SIG-M5 treated with dmso at 0.1 percent for 504 hours (cell line): Measurements from ENCODE around the gene DAP3.
A peak's percentile ranks its signal among the peaks of the same experiment; 100 is the strongest.
"Not testable (repeated sequence)": the region's sequence is repeated elsewhere in the genome, so short reads cannot be mapped to it uniquely, and the experiment has no call there.

Source experiments
- DNase-seq: peaks from one replicate; lab custom pipeline; 2025; ENCODE audit not compliant: unreplicated experiment; lab: John Stamatoyannopoulos, UW

DAP3 gene

DNA sequence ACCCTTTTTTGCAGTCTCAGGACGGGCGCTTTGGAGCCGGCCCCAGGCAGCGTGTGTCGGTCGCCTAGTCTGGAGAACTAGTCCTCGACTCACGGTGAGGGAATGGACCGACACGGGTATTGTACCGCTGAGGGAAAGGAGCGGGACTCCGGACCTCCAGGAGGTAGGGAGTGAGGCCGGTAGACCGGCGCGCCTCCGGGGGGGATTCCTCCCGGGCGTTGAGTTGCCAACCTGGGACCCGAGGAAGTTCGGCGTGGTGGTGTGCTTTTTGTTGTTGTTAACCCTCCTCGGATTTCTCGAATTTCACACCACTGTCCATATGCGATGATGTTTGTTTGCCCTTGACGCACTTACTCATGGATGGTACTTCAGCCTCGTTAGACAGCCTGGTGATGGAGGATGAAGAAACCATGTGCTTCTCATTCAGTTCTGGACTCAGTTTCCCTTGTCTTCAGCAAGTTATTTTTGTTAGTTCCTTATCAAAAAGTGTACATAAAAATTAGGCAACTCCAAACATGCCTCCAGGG lies at the start of gene DAP3:
DAP3 (plus strand) TSS at position 11 of the 527 bp plus-strand sequence. CDS start 20,689 bp downstream, outside the sequence.
- peak; percentile 46 for DNase-seq

GRCh38 chr1:155640367-155640766 lies 48.5 kb upstream of the DAP3 start:
- DNase-seq, result no peak

DNA sequence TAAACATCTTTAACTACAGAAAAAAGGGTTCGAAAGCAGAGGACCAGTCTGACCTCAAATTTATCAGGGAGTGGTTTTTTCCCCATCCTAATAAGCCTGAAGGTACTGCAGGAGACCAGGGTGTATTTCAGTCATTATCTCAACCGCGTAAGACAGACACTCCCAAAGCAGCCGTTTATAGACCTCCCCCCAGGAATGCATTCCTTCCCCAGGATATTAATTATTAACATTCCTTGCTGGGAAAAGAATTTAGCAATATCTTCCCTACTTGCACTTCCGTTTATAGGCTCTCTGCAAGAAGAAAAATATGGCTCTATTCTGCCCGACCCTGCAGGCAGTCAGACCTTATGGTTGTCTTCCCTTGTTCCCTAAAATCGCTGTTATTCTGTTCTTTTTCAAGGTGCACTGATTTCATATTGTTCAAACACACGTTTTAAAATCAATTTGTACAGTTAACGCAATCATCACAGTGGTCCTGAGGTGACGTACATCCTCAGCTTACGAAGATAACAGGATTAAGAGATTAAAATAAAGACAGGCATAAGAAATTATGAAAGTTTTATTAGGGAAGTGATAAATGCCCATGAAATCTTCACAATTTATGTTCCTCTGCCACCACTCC lies 46.2 kb upstream of the DAP3 start:
- not testable (repeated sequence) for DNase-seq

DNA sequence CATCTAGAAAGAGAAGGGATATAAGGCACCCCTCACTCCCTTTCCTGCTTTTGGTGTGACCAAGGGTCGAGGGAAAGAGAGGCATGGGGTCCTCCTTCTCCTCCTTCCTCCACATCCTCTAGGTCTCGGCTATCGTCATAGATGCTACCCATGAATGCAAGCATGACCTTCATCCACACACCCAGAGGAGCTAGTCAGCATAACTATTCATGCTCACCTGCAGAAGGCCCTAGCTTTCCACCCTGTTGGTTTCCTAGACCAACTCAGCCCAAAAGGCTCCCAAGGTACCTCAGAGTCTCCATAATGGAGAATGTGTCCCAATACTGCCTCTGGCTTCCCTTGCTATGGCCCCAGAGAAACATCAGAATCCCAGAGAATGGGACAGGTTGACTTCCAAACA lies 45.7 kb upstream of the DAP3 start:
- no peak for DNase-seq

GRCh38 chr1:155645034-155645598 lies 43.8 kb upstream of the DAP3 start:
- no peak for DNase-seq

DNA sequence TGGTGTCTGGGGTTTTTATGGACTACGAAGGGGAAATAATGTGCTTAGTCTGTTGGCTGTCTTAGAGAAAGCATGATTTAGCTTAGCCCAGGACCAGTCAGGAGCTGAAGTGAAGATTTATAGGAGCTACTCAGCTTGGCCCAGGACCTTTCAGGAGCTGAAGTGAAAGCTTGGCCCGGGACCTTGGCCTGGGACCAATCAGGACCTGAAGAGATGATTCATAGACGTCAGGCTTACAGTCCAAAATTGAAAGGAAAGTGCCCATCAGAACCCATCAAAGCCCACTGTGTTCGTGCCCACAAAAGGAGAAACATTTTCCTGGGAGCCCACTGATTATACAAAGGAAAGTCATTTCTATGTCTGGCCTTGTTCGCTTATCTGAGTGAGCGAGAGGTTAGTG lies 43.2 kb upstream of the DAP3 start:
- no peak for DNase-seq

DNA sequence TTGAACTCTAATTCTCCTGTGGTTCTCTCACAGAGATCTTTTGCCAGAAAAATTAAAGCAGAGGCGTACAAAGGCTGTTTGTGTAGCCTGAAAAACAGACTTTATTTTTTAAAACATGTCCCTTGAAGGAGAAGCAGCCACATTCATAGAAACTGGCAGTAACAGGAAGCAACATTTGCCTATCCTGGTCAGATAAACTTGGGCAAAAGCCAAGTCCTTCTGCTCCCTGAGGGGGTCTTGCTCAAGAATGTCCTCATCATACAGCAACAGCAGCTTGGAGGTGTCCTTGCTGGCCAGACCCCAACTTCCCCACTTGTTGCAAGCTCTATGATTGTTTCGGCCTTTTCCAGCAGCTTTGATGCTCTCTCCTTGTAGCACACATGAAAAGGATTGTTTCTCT lies 42.6 kb upstream of the DAP3 start:
- peak; percentile 76 for DNase-seq

DNA sequence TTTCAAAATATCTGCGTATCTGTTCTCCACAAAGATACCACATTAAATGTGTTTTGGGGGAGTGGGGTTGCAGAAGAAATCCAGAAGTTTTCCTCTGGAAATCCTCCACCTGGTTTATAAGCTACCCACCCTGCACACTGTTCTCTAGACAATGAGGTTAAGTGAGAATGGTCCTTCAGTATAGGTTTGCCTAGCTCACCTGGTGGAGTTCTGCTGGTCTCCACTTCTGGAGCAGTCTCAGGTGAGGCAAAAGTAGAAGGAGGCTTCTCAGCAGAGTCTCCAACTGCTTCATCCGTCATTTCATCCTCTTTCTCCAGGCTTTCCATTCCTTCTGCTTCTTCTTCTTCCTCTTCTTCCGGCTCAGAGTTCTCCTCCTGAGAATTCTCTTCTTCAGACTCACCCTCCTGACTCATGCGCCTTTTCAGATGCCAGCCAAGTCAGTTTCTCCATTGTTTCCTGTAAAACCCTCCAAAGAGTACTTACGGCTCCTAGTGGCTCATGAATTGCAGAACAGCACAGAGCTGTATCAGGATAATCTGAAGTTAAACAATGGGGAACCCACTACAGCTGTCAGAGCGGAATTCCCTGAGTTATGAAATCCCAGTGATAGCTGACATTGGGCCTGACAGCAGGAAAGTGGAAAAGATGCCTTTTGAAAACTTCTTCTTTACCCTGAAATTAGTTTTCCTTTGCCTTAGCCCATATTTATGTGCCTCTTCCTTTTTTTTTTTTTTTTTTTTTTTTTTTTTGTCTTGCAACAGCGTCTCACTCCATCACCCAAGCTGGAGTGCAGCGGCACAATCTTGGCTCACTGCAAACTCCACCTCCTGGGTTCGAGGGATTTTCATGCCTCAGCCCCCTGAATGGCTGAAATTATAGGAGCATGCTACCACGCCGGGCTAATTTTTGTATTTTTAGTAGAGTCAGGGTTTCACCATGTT lies 40.4 kb upstream of the DAP3 start:
- DNase-seq, result peak; percentile 84

DNA sequence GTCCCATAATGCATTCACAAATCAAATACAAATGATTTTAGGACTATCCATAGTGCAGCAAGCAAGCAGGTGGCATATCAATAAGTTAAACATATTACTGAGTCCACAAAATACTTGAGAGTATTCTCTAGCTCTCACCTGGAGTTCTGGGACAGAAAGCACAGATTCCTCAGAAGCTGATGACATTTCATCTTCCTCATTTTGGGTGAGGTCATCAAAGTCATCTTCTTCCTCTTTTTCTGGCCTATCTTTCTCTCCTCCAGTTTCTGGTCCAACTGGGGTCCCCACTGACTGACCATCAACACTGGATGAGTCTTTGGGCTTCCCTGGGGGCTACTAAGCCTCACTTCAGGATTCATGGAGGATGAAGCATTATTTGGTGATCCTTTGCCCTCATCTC lies 39.2 kb upstream of the DAP3 start:
- DNase-seq, result peak; percentile 34

GRCh38 chr1:155650231-155650757 lies 38.6 kb upstream of the DAP3 start:
- DNase-seq, result peak; percentile 95

- no peak for DNase-seq
Measured at GRCh38 chr1:155651861-155652661, 36.8 kb upstream of the DAP3 start.

DNA sequence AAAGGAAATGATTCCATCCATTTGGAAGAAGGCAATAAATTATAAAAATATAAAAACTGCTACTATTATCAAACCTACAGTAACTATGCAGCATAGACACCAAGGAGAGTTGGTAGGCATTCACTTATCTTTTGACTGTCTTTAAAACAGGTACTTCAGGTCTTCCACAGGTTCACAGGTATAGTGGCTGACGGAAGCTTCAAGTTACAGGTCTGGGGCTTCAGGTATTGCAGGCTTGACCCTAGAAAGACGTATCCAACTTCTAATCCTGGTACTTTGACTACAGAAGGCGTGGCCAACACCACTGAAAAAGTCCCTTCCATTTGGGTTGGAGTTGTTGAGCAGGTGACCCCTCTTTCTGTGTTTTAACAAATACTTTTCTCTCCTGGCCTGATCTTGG lies 35.9 kb upstream of the DAP3 start:
- DNase-seq, result no peak

GRCh38 chr1:155657463-155657862 lies 31.4 kb upstream of the DAP3 start:
- DNase-seq, result no peak

DNA sequence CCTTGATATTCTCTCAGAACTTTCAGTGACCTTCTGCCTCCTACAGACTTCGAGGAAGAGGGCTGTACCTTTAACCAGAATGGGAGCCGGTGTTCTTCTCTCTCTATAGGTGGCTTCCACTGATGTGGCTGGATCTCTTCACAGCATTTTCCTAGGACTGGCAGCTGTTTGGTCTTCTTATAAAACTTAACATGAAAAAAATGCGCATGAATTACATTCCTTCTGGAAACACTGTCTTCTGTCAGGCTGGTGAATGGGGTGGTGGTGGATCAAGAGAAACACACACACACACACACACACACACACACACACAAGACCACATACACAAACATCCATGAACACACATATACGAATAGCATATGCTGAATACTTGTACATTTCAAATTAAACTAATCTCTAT lies 27.7 kb upstream of the DAP3 start:
- DNase-seq, result not testable (repeated sequence)

GRCh38 chr1:155669233-155670162 lies 19.4 kb upstream of the DAP3 start:
- DNase-seq, result no peak

DNA sequence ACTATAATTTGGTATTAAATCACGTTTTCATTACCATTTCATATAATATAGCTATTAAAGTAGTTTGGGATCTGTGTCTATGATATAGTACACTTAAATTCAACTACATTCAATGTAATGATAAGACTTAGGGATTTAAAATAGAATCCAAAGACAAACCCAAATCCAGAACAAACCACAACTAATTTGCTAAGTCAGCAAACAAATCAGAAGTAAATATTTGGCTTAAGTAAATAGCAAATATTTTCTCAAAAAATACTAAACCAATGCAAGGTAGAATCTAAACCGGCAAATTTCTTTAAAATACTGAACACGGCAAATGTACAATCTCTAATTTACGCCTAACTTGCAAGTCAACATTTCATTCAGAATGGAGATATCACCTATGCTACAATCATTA lies 17.1 kb upstream of the DAP3 start:
- DNase-seq, result no peak

DNA sequence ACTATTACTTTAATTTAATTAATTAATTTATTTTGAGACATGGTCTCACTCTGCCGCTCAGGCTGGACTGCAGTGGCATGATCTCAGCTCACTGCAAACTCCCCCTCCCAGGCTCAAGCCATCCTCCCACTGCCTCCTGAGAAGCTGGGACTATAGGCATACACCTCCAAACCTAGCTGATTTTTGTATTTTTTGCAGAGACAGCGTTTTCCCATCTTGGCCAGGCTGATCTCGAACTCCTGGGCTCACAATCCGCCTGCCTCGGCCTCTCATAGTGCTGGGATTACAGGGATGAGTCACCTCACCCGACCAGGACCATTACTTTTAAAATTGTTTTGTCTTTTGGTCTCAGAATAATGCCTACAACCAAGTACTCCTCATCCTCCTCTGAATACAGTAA lies 15.9 kb upstream of the DAP3 start:
- no peak for DNase-seq

- no peak for DNase-seq
Measured at GRCh38 chr1:155678027-155678426, 10.9 kb upstream of the DAP3 start.

- not testable (repeated sequence) for DNase-seq
Measured at GRCh38 chr1:155678992-155679391, 9.9 kb upstream of the DAP3 start.

GRCh38 chr1:155680531-155680930 lies 8.4 kb upstream of the DAP3 start:
- DNase-seq, result no peak
